ENCODE measurements around the gene SIGLEC10.
"Not testable (repeated sequence)": the region's sequence is repeated elsewhere in the genome, so short reads cannot be mapped to it uniquely, and the experiment has no call there.

SIGLEC10 gene, protein sequence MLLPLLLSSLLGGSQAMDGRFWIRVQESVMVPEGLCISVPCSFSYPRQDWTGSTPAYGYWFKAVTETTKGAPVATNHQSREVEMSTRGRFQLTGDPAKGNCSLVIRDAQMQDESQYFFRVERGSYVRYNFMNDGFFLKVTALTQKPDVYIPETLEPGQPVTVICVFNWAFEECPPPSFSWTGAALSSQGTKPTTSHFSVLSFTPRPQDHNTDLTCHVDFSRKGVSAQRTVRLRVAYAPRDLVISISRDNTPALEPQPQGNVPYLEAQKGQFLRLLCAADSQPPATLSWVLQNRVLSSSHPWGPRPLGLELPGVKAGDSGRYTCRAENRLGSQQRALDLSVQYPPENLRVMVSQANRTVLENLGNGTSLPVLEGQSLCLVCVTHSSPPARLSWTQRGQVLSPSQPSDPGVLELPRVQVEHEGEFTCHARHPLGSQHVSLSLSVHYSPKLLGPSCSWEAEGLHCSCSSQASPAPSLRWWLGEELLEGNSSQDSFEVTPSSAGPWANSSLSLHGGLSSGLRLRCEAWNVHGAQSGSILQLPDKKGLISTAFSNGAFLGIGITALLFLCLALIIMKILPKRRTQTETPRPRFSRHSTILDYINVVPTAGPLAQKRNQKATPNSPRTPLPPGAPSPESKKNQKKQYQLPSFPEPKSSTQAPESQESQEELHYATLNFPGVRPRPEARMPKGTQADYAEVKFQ

DNA sequence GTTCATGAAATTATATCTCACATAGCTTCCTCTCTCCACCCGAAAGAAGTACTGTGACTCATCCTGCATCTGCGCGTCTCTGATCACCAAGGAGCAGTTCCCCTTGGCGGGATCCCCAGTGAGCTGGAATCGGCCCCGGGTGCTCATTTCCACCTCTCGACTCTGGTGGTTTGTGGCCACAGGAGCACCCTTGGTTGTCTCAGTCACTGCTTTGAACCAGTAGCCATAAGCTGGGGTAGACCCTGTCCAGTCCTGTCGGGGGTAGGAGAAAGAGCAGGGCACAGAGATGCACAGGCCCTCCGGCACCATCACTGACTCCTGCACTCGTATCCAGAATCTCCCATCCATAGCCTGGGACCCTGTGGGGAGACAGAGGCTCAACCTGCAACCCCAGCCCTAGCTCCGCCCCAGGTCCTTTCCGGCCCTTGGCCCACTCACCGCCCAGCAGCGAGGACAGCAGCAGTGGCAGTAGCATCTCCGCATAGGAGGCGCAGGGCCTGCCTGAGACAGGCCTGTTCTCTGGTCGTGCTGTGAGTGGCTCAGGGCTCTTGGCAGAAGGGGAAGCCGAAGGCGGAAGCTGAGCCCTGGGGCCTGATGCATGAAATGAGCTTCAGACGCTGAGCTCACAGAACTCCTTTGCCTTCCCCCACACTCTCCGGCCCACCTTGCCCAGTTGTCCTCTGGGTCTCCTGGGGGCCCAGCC, at the start of gene SIGLEC10:
SIGLEC10 (minus strand) TSS at position 536 of the 703 bp plus-strand sequence; CDS start at position 475, 61 bp downstream.
- DNase-seq (ENCODE audit: low read depth in 2 of 2, low spot score in 1 of 2): no peak

GRCh38 chr19:51466723-51467122, 49.3 kb upstream of the SIGLEC10 start:
- no peak for DNase-seq (ENCODE audit: low read depth in 2 of 2, low spot score in 1 of 2)

DNA sequence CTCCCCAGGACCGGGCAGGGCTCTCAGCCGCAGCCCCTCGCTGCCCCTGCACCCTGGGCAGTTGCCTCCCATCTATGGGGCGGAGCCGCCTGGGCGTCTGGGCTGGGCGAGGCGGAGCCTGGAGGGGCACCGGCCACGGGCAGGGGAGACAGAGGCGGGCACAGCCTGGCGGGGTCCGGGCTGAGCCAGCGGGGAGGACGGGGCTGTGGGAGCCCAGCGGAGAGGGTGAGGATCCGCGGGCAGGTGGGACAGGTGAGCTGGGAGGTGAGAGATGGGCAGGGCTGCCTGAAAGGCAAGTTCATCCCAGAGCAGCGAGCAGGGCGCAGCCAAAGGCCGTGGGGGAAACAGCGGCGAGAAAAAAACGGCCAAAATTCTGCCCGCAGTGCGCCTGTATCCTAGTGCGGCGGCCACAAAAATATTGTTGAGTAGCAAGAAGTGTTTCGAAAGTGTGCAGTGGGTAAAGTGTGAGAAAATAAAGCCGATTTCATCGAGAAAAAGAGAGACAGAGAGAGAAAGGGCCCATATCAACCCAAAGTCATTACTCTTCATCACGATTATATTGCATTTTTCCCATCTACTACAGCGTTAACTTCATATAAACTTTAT, 46.6 kb upstream of the SIGLEC10 start:
- not testable (repeated sequence) for DNase-seq (ENCODE audit: low read depth in 2 of 2, low spot score in 1 of 2)

DNA sequence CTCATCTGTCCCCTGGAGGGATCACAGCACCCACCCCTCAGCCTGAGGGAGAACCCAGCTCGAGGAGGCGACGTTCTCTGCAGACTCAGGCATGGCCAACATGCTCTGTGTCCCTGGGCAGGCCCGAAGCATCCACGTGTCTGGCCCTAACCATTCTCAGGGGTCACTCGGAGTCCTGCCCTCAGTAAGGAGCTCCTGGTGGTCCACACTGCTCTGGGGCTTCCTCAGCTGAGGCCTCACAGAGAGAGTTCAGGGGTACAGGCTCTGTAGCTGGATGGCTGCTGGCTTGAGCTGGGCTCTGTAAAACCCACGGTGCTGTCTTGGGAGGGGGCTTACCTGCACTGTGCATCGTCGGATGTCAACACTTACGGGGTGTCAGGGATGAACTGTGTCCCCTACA, 45.2 kb upstream of the SIGLEC10 start:
- no peak for DNase-seq (ENCODE audit: low read depth in 2 of 2, low spot score in 1 of 2)

GRCh38 chr19:51462276-51462675, 44.8 kb upstream of the SIGLEC10 start:
- DNase-seq (ENCODE audit: low read depth in 2 of 2, low spot score in 1 of 2): no peak

GRCh38 chr19:51461723-51462161, 44.3 kb upstream of the SIGLEC10 start:
- no peak for DNase-seq (ENCODE audit: low read depth in 2 of 2, low spot score in 1 of 2)

GRCh38 chr19:51460164-51460992, 42.9 kb upstream of the SIGLEC10 start:
- no peak for DNase-seq (ENCODE audit: low read depth in 2 of 2, low spot score in 1 of 2)

- no peak for DNase-seq (ENCODE audit: low read depth in 2 of 2, low spot score in 1 of 2)
Measured at GRCh38 chr19:51458899-51459505, 41.6 kb upstream of the SIGLEC10 start.

DNA sequence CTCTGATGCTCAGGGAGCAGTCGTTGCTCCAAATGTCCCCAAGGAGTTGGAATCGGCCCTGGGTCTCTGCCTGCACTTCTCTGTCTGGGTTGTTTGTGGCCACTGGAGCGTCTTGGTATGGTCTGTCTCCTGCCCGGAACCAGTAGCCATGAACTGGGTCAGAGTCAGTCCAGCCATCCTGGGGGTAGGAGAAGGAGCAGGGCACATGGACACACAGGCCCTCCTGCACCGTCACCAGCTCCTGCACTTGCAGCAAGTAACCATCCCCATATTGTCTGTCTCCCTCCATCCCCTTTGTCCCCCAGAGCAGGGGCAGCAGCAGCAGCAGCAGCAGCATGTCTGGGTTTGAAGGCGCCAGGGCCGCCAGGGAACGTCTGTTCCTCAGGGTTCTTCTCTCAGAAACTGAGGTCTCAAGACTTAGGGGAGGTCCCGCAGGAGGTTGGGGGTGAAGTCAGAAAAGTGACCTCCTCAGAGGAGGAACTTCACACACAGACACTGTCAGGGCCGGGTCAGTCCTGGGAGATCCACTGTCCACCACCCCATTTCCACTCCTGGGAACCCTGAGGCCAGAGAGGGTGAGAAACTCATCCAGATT, 40.7 kb upstream of the SIGLEC10 start, which contains the start of gene SIGLEC8:
SIGLEC8 (minus strand) TSS at position 404 of the 595 bp plus-strand sequence; CDS start at position 337, 67 bp downstream.
- no peak for DNase-seq (ENCODE audit: low read depth in 2 of 2, low spot score in 1 of 2)

- DNase-seq (ENCODE audit: low read depth in 2 of 2, low spot score in 1 of 2): no peak
Measured at GRCh38 chr19:51457351-51458013, 40.0 kb upstream of the SIGLEC10 start.

- DNase-seq (ENCODE audit: low read depth in 2 of 2, low spot score in 1 of 2): no peak
Measured at GRCh38 chr19:51456541-51457290, 39.3 kb upstream of the SIGLEC10 start.

DNA sequence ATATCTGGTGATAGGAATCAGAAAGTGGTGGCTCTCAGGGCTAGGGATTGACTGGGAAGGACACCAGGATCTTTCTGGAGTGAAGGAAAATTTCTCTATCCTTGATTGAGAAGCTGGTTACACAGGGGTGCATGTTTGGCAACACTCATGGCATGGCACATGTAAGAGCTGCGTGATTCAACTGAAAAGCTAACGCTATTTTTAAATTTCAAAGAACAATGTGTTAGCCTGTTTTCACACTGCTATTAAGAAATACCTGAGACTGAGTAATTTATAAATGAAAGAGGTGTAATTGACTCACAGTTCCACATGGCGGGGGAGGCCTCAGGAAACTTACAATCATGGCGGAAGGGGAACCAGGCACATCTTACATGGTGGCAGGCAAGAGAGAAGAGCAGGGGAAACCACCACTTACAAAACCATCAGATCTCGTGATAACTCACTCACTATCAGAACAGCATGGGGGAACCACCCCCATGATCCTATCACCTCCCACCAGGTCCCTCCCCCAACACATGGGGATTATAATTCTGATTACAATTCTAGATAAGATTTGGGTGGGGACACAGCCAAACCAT, 33.4 kb upstream of the SIGLEC10 start:
- peak in 1 of 2 donors; percentile 30 for DNase-seq (ENCODE audit: low read depth in 2 of 2, low spot score in 1 of 2)

DNA sequence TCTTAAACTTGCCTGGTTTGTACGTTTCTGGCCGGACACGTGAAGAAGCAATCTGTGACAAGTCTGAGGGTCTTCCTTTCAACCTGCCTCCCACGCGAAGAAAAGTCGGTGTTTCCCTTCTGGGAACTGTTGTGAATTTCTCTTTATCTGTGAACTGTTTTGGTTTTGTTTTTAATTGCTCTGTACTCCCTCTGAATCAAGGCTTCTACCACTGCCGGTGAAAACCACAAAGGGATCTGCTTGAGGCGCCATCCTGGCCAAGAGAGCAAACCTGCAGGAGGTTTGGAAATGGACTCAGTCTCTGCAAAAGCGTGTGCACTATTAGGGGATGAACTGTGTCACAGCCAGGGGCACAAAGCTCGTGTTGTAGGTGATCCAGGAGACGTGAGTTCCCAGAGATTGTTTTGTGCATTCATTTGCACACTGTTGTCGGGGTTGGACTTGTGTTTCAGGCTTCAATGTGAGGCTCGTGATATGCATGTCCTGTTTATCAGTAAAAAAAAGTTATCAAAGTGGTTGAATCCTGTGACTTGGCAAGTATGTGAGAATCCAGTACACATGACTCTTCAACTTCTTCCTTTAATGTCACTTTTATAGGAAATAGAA, 31.1 kb upstream of the SIGLEC10 start:
- peak in 1 of 2 donors; percentile 19 for DNase-seq (ENCODE audit: low read depth in 2 of 2, low spot score in 1 of 2)

DNA sequence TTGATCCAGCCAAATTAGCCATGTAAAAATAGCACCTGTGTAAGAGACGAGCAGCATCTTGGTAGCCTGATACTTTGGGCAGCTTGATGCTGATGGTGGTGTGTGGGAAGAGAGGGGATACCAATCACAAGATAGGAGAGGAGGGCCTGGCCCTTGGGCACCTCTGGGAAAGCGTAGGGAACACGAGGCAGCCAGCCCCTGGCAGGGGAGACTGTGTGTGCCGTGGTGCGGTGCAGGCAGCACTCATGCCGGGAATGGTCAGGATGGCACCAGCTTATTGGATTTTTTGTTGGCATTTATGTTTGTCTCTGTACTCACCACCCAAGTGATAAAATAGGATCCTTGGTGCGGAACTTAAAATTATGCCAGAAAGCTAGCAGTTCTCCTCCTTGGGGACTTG, 30.6 kb upstream of the SIGLEC10 start:
- no peak for DNase-seq (ENCODE audit: low read depth in 2 of 2, low spot score in 1 of 2)

DNA sequence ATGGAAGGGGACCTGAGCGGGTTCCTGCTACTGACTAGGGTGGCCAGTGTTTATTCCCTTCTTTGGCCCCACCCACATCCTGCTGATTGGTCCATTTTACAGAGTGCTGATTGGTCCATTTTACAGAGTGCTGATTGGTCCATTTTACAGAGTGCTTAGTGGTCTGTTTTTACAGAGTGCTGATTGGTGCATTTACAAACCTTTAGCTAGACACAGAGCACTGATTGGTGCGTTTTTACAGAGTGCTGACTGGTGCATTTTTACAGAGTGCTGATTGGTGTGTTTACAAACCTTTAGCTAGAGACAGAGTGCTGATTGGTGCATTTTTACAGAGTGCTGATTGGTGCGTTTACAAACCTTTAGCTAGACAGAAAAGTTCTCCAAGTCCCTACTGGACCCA, 30.1 kb upstream of the SIGLEC10 start:
- not testable (repeated sequence) for DNase-seq (ENCODE audit: low read depth in 2 of 2, low spot score in 1 of 2)

GRCh38 chr19:51441410-51442390, 24.3 kb upstream of the SIGLEC10 start:
- DNase-seq (ENCODE audit: low read depth in 2 of 2, low spot score in 1 of 2): peak; percentile 82 to 85

Data from stimulated activated CD8-positive, alpha-beta memory T cell treated with anti-CD3 and anti-CD28 coated beads, Interleukin-4, amount 100 ng/mL, for 4 hours (primary cell).